Mesenchymal stem cell (in vitro differentiated cells and primary cell): Measurements from ENCODE around the gene TSPAN32.

Source experiments
- DNase-seq: peaks from one replicate; pipeline ENCODE4 v3.0.0-alpha.2; 2013
- H2AFZ ChIP-seq: one replicate; pipeline ENCODE4 v1.6.1; 2013; ENCODE audit warnings: low read depth, mild to moderate bottlenecking, control low read depth, inconsistent platforms, low read length, moderate library complexity
- H2AK5ac ChIP-seq: 2 replicates; pipeline ENCODE4 v1.6.1; 2013; ENCODE audit warnings: low read length, moderate library complexity, mild to moderate bottlenecking, inconsistent platforms; ENCODE audit not compliant: severe bottlenecking
- H2BK120ac ChIP-seq: one replicate; pipeline ENCODE4 v1.6.1; 2013; ENCODE audit warnings: low read depth, mild to moderate bottlenecking, inconsistent platforms, low read length, moderate library complexity
- H2BK12ac ChIP-seq, 2 experiments: one replicate each; pipeline ENCODE4 v1.6.1; 2013; ENCODE audit warnings: inconsistent platforms in 2 of 2, low read length in 2 of 2, mild to moderate bottlenecking in 2 of 2, moderate library complexity in 2 of 2, control low read depth in 1 of 2
- H2BK15ac ChIP-seq: one replicate; pipeline ENCODE4 v1.6.1; 2013; ENCODE audit warnings: mild to moderate bottlenecking, low read depth, inconsistent platforms; ENCODE audit not compliant: poor library complexity, severe bottlenecking
- H2BK5ac ChIP-seq: 2 replicates; pipeline ENCODE4 v1.6.1; 2013; ENCODE audit warnings: low read depth, mild to moderate bottlenecking, low read length, control low read depth, inconsistent platforms; ENCODE audit not compliant: poor library complexity, severe bottlenecking
- H3K14ac ChIP-seq, 2 experiments: one replicate each; pipeline ENCODE4 v1.6.1; 2013; ENCODE audit warnings: inconsistent platforms in 2 of 2, low read length in 2 of 2, control low read depth in 1 of 2, mild to moderate bottlenecking in 1 of 2, moderate library complexity in 1 of 2
- H3K18ac ChIP-seq, 2 experiments: one replicate each; pipeline ENCODE4 v1.6.1; 2013; ENCODE audit warnings: inconsistent platforms in 2 of 2, low read length in 2 of 2, control low read depth in 1 of 2, low read depth in 1 of 2, mild to moderate bottlenecking in 1 of 2
- H3K23ac ChIP-seq, 2 experiments: one replicate each; pipeline ENCODE4 v1.6.1; 2013; ENCODE audit warnings: inconsistent platforms in 2 of 2, low read length in 2 of 2, mild to moderate bottlenecking in 2 of 2, moderate library complexity in 2 of 2, control low read depth in 1 of 2
- H3K27ac ChIP-seq: 2 replicates; pipeline ENCODE4 v1.5.1; 2013; ENCODE audit warnings: mild to moderate bottlenecking, moderate library complexity, low read length, control low read depth, inconsistent platforms; ENCODE audit not compliant: poor library complexity, severe bottlenecking
- H3K27me3 ChIP-seq, 2 experiments: 2 replicates each; pipeline versions ENCODE4 v1.6.1 to v1.7.0; 2013; ENCODE audit warnings: low read length in 2 of 2, mild to moderate bottlenecking in 2 of 2, moderate library complexity in 2 of 2, control low read depth in 1 of 2, inconsistent platforms in 1 of 2; ENCODE audit not compliant: control insufficient read depth in 1 of 2, insufficient read depth in 1 of 2
- H3K36me3 ChIP-seq, 2 experiments: 2 replicates each; pipeline versions ENCODE4 v1.6.1 to v1.7.0; 2013; ENCODE audit warnings: low read length in 2 of 2, control low read depth in 1 of 2, inconsistent platforms in 1 of 2, low read depth in 1 of 2, mild to moderate bottlenecking in 1 of 2; ENCODE audit not compliant: insufficient read depth in 2 of 2, control insufficient read depth in 1 of 2
- H3K4ac ChIP-seq, 2 experiments: one replicate each; pipeline ENCODE4 v1.6.1; 2013; ENCODE audit warnings: inconsistent platforms in 2 of 2, low read length in 2 of 2, mild to moderate bottlenecking in 2 of 2, moderate library complexity in 2 of 2, control low read depth in 1 of 2, low read depth in 1 of 2
- H3K4me1 ChIP-seq: 2 replicates; pipeline ENCODE4 v1.6.1; 2013; ENCODE audit warnings: low read depth, low read length, control low read depth; ENCODE audit not compliant: control insufficient read depth, insufficient read depth
- H3K4me2 ChIP-seq: 2 replicates; pipeline ENCODE4 v1.6.1; 2013; ENCODE audit warnings: low read length, mild to moderate bottlenecking, inconsistent platforms; ENCODE audit not compliant: poor library complexity, severe bottlenecking
- H3K4me3 ChIP-seq, 2 experiments: 2 replicates each; pipeline versions ENCODE4 v1.5.1 to v1.7.0; 2013; ENCODE audit warnings: low read length in 2 of 2, mild to moderate bottlenecking in 2 of 2, control low read depth in 1 of 2, low read depth in 1 of 2; ENCODE audit not compliant: insufficient read depth in 1 of 2
- H3K79me1 ChIP-seq: replicated peaks from 2 replicates; pipeline ENCODE4 v1.6.1; 2013; ENCODE audit warnings: mild to moderate bottlenecking, control low read depth, low read length, inconsistent platforms; ENCODE audit not compliant: poor library complexity, severe bottlenecking
- H3K9ac ChIP-seq: 2 replicates; pipeline ENCODE4 v1.7.0; 2013; ENCODE audit warnings: mild to moderate bottlenecking, low read length, moderate library complexity
- H3K9me3 ChIP-seq: 2 replicates; pipeline ENCODE4 v1.7.0; 2013; ENCODE audit warnings: mild to moderate bottlenecking, low read length; ENCODE audit not compliant: control insufficient read depth
- H4K8ac ChIP-seq: one replicate; pipeline ENCODE4 v1.6.1; 2013; ENCODE audit warnings: inconsistent platforms, mild to moderate bottlenecking, low read length, moderate library complexity
- H4K91ac ChIP-seq: one replicate; pipeline ENCODE4 v1.6.1; 2013; ENCODE audit warnings: mild to moderate bottlenecking, low read length, inconsistent platforms
- WGBS: methylation state at CpG from one replicate; pipeline ENCODE4 v1.1.7; 2013; ENCODE audit warnings: mixed read lengths; 5-methylcytosine and 5-hydroxymethylcytosine counted together

The TSPAN32 gene

DNA sequence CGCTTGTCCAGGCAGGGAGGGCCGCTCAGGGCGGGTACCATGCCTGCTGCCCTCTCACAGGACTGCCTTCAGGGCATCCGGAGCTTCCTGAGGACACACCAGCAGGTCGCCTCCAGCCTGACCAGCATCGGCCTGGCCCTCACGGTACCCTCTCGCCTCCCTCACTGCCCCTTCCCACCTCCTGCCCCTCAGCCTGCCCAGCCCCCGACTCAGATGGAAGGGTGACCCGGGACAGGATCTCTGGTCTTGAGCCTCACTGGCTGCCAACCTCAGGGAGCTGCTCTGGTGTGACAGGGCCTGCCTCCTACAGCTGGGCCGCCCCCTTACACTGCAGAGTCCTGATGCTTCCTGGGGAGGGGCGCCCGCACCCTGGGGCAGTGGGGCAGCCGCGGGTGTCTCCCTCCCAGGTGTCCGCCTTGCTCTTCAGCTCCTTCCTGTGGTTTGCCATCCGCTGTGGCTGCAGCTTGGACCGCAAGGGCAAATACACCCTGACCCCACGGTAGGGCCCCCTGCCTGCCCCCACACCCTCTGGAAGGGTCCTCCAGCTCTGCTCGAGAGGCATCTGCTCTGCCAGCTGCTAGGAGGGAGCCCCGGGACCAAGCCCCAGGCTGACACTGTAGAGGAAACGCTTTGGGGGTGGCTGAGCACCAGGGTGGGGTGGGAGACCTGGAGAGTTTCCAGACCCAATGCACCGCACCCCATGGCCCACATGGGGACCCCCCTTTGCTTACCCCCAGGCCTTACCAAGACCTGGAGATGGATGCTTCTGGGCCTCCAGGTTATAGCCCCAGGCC lies 14.6 kb downstream of the TSPAN32 start:
- WGBS: 93% methylated on average over 23 of the region's 23 CpGs
- no peaks in the 10 kb centered on the region for H3K79me1 ChIP-seq
- H2BK15ac ChIP-seq: no peak overlapping the region
- H3K9me3 ChIP-seq: peaks cover 8% of the 10 kb centered on the region
- peaks cover 0 to 4% of the 10 kb centered on the region in 2 experiments for H3K27me3 ChIP-seq
- H3K23ac ChIP-seq: no peak overlapping the region
- H2AFZ ChIP-seq: no peak overlapping the region
- H3K4me3 ChIP-seq: peak overlapping the region in 1 of 2 experiments; percentile 5
- H2BK120ac ChIP-seq: no peak overlapping the region
- DNase-seq: no peak
- H3K4ac ChIP-seq: no peak overlapping the region
- no peak overlapping the region for H3K4me2 ChIP-seq
- H3K18ac ChIP-seq: no peak overlapping the region
- H3K14ac ChIP-seq: peak overlapping the region in 1 of 2 experiments; percentile 38
- no peak overlapping the region for H2BK12ac ChIP-seq
- H2AK5ac ChIP-seq: no peak overlapping the region
- H3K4me1 ChIP-seq: peaks cover 18% of the 10 kb centered on the region
- H3K36me3 ChIP-seq: no peaks in the 10 kb centered on the region
- no peak overlapping the region for H4K8ac ChIP-seq
- H3K9ac ChIP-seq: no peak overlapping the region
- H3K27ac ChIP-seq: no peak overlapping the region
- peak overlapping the region; percentile 31 for H4K91ac ChIP-seq
- H2BK5ac ChIP-seq: no peak overlapping the region

DNA sequence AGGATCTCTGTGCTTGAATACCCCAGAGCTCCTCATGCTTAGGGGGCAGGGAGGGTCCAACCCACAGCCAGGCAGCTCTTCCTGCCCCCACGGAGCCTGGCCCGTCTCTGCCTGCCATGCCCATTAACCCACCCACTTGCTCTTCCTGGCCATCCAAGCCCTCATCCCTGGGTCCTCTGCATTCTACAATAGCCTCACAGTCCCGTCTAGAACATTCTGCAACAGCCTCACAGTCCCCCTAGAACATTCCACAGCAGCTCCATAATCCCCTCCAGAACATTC lies 15.1 kb downstream of the TSPAN32 start:
- Histone ChIP-seq H3K4me2 (no peak overlapping the region), H4K8ac (no peak overlapping the region), H2BK15ac (no peak overlapping the region), H3K79me1 (no peaks in the 10 kb centered on the region), H3K36me3 (no peaks in the 10 kb centered on the region), H3K23ac (no peak overlapping the region), H2BK5ac (no peak overlapping the region), H2AFZ (no peak overlapping the region), H3K4me1 (peaks cover 16% of the 10 kb centered on the region), H3K9ac (no peak overlapping the region), H3K18ac (no peak overlapping the region), H2AK5ac (no peak overlapping the region), H3K14ac (no peak overlapping the region), H3K27ac (no peak overlapping the region), H2BK120ac (no peak overlapping the region), H3K4me3 (no peak overlapping the region), H3K9me3 (peaks cover 8% of the 10 kb centered on the region), H3K4ac (no peak overlapping the region), H2BK12ac (no peak overlapping the region), H4K91ac (no peak overlapping the region), H3K27me3 (peaks cover 0 to 7% of the 10 kb centered on the region in 2 experiments)
- 82% methylated on average over 3 of the region's 3 CpGs for WGBS
- no peak for DNase-seq

DNA sequence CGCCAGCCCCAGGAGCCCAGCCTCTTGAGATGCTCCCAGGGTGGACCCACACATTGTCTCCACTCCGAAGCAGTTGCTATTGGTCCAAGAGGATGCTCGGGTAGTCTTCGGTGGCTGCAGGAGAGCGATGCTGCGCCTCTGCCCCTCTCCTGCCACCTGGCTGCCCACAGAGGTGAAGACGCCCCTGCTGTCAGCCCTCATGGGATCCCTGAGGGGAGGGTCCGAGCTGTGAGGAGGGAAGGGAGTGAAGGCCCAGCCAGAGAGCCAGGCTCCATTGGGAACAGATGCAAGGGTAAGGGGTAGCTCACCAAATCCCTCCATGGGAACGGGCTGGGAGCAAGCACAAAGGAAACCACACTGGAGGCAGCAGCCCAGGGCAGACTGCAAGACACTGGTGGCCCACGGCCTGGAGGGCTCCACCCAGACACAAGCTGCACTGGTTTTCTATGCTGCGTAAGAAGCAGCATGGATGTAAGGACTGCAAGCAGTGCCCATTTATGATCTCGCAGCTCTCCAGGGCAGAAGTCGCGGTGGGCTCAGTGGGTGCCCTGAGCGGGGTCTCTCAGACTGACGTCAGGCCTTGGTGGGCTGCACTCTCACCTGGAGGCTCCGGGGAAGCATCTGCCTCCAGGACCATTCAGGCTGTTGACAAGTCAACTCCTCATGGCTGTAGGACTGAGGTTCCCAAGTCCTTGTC lies 15.7 kb downstream of the TSPAN32 start:
- H3K27me3 ChIP-seq: peaks cover 0 to 7% of the 10 kb centered on the region in 2 experiments
- no peaks in the 10 kb centered on the region for H3K36me3 ChIP-seq
- no peak overlapping the region for H3K9ac ChIP-seq
- no peak overlapping the region for H3K14ac ChIP-seq
- no peak overlapping the region for H3K27ac ChIP-seq
- H3K4me2 ChIP-seq: no peak overlapping the region
- H3K4me3 ChIP-seq: no peak overlapping the region
- no peak overlapping the region for H2BK15ac ChIP-seq
- H2AFZ ChIP-seq: no peak overlapping the region
- no peak overlapping the region for H2AK5ac ChIP-seq
- 87% methylated on average over 17 of the region's 17 CpGs for WGBS
- no peaks in the 10 kb centered on the region for H3K79me1 ChIP-seq
- H3K23ac ChIP-seq: no peak overlapping the region
- H4K8ac ChIP-seq: no peak overlapping the region
- H3K9me3 ChIP-seq: peaks cover 10% of the 10 kb centered on the region
- H2BK120ac ChIP-seq: no peak overlapping the region
- no peak overlapping the region for H3K18ac ChIP-seq
- H3K4ac ChIP-seq: no peak overlapping the region
- no peak overlapping the region for H2BK12ac ChIP-seq
- DNase-seq: no peak
- H2BK5ac ChIP-seq: no peak overlapping the region
- H3K4me1 ChIP-seq: peaks cover 10% of the 10 kb centered on the region
- no peak overlapping the region for H4K91ac ChIP-seq

- peaks cover 0 to 7% of the 10 kb centered on the region in 2 experiments for H3K27me3 ChIP-seq
- H4K8ac ChIP-seq: no peak overlapping the region
- no peak overlapping the region for H4K91ac ChIP-seq
- peaks cover 6% of the 10 kb centered on the region for H3K4me1 ChIP-seq
- no peak overlapping the region for H2BK12ac ChIP-seq
- WGBS: 88% methylated on average over 4 of the region's 4 CpGs
- no peak overlapping the region for H3K27ac ChIP-seq
- no peak overlapping the region for H2AFZ ChIP-seq
- H3K14ac ChIP-seq: no peak overlapping the region
- no peak overlapping the region for H2BK5ac ChIP-seq
- no peak overlapping the region for H2BK120ac ChIP-seq
- no peak overlapping the region for H2BK15ac ChIP-seq
- H3K9me3 ChIP-seq: peaks cover 11% of the 10 kb centered on the region
- H3K4me2 ChIP-seq: no peak overlapping the region
- H3K79me1 ChIP-seq: no peaks in the 10 kb centered on the region
- H3K9ac ChIP-seq: no peak overlapping the region
- no peak for DNase-seq
- no peak overlapping the region for H3K4ac ChIP-seq
- no peak overlapping the region for H3K18ac ChIP-seq
- H3K23ac ChIP-seq: no peak overlapping the region
- H3K4me3 ChIP-seq: no peak overlapping the region
- H2AK5ac ChIP-seq: no peak overlapping the region
- no peaks in the 10 kb centered on the region for H3K36me3 ChIP-seq
Measured at GRCh38 chr11:2318123-2318522, 16.3 kb downstream of the TSPAN32 start.
